ENCODE measurements around the gene PCSK1.

- TF ChIP-seq CTCF (conservative IDR thresholded peaks at IDR 0.05; ENCODE audit: low read depth, low read length): no peak
- TF ChIP-seq SMC3 (IDR thresholded peaks at IDR 0.05; ENCODE audit: low read depth, low read length): no peak
- TF ChIP-seq POLR2A (IDR thresholded peaks at IDR 0.05; ENCODE audit: low read depth, low read length): no peak
- no peak for TF ChIP-seq MAFK (IDR thresholded peaks at IDR 0.05; ENCODE audit: low read depth, low read length)
- TF ChIP-seq, protein P1, sequence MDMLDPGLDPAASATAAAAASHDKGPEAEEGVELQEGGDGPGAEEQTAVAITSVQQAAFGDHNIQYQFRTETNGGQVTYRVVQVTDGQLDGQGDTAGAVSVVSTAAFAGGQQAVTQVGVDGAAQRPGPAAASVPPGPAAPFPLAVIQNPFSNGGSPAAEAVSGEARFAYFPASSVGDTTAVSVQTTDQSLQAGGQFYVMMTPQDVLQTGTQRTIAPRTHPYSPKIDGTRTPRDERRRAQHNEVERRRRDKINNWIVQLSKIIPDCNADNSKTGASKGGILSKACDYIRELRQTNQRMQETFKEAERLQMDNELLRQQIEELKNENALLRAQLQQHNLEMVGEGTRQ (IDR thresholded peaks at IDR 0.05; ENCODE audit: low read depth, low read length): no peak
- TF ChIP-seq, protein P2, sequence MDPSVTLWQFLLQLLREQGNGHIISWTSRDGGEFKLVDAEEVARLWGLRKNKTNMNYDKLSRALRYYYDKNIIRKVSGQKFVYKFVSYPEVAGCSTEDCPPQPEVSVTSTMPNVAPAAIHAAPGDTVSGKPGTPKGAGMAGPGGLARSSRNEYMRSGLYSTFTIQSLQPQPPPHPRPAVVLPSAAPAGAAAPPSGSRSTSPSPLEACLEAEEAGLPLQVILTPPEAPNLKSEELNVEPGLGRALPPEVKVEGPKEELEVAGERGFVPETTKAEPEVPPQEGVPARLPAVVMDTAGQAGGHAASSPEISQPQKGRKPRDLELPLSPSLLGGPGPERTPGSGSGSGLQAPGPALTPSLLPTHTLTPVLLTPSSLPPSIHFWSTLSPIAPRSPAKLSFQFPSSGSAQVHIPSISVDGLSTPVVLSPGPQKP (IDR thresholded peaks at IDR 0.05; ENCODE audit: borderline replicate concordance, low read depth, low read length): no peak
- TF ChIP-seq FOS (IDR thresholded peaks at IDR 0.05; ENCODE audit: low read depth, low read length): no peak
- no peak for TF ChIP-seq RFX5 (IDR thresholded peaks at IDR 0.05; ENCODE audit: low read depth, low read length)
- no peak for TF ChIP-seq MAZ (IDR thresholded peaks at IDR 0.05; ENCODE audit: borderline replicate concordance, low read depth, low read length)
Measured at GRCh38 chr5:96455789-96456188, 22.7 kb upstream of the PCSK1 start.
